GM13977 (cell line): Measurements from ENCODE around the gene RABL6.
"Not testable (repeated sequence)": the region's sequence is repeated elsewhere in the genome, so short reads cannot be mapped to it uniquely, and the experiment has no call there.

ENCODE experiments used
- DNase-seq: peaks from one replicate; pipeline ENCODE4 v3.0.0; 2012; ENCODE audit warnings: low spot score
- in situ Hi-C: fragments of 300-500 bp; cut with MboI; formaldehyde crosslinking; loops from one replicate; pipeline ENCODE4 v1.12.0; 2022; ENCODE audit warnings: low sequenced_read_pairs, low pct_unique_long_range_greater_than_20kb, mixed read lengths, inconsistent platforms; ENCODE audit not compliant: unreplicated experiment
- TF ChIP-seq, protein P1 (sequence below): IDR thresholded peaks from 2 replicates; pipeline ENCODE4 v1.5.1; 2012; ENCODE audit warnings: mild to moderate bottlenecking, control low read depth; ENCODE audit not compliant: insufficient read depth; ENCODE audit errors: extremely low read depth, missing control alignments

The RABL6 gene

DNA sequence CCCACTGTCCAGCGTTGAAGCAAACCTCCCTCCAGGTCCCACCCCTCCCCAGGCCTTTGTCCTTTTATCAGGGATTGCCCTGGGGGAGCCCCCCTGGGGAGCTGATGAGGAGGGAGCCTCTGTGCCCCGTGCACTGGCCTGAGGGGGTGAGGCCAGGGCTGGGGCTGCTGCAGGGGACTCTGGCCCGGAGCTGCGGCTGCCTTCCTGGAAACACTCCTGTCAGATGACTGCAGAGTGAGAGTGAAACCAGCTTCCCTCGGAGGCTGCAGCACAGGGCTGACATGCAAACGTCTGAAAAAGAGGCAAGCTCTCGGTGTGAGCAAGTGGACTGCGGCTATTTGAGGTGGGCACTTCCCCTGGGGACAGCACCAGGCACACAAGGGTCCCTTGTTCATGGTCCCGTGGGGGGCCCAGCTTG, 74.0 kb downstream of the RABL6 start:
- in situ Hi-C loops = no loop called here
- TF ChIP-seq, protein P1, sequence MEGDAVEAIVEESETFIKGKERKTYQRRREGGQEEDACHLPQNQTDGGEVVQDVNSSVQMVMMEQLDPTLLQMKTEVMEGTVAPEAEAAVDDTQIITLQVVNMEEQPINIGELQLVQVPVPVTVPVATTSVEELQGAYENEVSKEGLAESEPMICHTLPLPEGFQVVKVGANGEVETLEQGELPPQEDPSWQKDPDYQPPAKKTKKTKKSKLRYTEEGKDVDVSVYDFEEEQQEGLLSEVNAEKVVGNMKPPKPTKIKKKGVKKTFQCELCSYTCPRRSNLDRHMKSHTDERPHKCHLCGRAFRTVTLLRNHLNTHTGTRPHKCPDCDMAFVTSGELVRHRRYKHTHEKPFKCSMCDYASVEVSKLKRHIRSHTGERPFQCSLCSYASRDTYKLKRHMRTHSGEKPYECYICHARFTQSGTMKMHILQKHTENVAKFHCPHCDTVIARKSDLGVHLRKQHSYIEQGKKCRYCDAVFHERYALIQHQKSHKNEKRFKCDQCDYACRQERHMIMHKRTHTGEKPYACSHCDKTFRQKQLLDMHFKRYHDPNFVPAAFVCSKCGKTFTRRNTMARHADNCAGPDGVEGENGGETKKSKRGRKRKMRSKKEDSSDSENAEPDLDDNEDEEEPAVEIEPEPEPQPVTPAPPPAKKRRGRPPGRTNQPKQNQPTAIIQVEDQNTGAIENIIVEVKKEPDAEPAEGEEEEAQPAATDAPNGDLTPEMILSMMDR = no peak
- peak; percentile 64 for DNase-seq

GRCh38 chr9:136882109-136882946, 74.6 kb downstream of the RABL6 start:
- in situ Hi-C loops = no loop called here
- peak; percentile 88 for DNase-seq
- TF ChIP-seq, protein P1 = no peak

GRCh38 chr9:136882947-136883283, 75.2 kb downstream of the RABL6 start:
- DNase-seq, in situ Hi-C loops: not testable (repeated sequence)

DNA sequence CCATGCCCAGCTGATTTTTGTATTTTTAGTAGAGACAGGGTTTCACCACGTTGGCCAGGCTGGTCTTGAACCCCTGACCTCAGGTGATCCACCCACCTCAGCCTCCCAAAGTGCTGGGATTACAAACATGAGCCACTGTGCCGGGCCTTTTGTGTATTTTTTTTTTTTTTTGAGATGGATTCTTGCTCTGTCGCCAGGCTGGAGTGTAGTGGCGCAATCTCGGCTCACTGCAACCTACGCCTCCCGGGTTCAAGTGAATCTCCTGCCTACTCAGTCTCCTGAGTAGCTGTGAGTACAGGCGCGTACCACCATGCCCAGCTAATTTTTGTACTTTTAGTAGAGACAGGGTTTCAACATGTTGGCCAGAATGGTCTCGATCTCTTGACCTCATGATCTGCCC, 75.9 kb downstream of the RABL6 start:
- in situ Hi-C loops, DNase-seq: not testable (repeated sequence)

GRCh38 chr9:136885950-136886578, 78.3 kb downstream of the RABL6 start, which contains the start of gene TRAF2:
Gene TRAF2, plus strand, starts transcription at chr9:136886516. Its CDS starts 12,225 bp downstream, at chr9:136898741.
- in situ Hi-C loops = no loop called here
- TF ChIP-seq, protein P1 = no peak
- peak; percentile 100 for DNase-seq

DNA sequence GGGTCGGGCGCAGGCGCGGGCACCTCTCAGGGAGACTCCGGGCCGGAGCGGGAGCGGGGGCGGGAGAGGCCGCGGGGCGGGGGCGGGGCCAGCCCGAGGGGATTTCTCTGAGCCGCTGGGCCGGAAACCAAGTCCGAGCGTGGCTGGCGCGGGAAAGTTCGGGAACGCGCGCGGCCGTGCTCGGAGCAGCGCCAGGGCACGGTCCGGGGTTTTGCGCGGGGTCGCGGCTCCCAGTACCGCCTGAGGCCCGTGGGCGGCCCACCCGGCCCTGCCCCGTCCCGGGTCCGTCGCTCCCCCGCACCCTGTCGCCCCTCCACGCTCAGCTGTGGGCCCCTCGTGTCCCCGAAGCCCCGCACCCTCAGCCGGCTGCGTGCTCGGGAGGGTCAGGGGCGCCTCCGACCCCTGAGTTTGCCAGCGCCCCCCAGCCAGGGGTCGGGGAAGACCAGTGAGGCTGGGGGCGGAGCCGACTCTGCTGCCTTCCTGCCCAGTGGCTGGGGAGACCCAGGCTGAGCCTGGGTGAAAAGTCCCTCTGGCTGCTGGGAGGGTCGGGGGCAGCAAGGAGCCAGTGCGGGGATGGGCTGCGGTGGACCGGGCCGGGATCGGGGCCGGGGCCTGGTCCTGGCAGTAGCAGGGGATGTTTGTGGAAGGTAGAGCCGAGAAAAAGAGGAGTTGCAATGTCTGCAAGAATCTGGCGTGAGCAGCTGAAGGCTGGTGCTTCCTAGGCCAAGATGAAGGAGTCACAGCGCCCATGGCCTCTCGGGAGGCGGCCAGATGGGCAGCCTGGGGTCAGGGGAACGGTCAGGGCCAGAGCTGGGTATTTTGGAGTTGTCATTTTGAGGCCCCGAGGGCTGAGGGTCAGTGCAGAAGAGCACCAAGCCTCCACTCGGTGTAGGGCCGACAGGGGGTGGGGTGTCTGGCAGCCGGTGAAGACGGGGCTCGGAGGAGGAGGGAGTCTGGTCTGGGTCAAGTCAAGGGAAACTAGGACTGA, 79.2 kb downstream of the RABL6 start:
- peak; percentile 68 for DNase-seq
- in situ Hi-C loops = no loop called here
- TF ChIP-seq, protein P1 = no peak

- in situ Hi-C loops = no loop called here
- DNase-seq = no peak
- TF ChIP-seq, protein P1 = no peak
Measured at GRCh38 chr9:136888454-136888853, 80.7 kb downstream of the RABL6 start.
